Karpas-422 (cell line): ENCODE data around the gene CLTRN. TPM values are rescaled to one million over a fixed set of nuclear protein-coding genes. Genes with fewer than 3 reads are reported as not detected.

Experiments used
- DNase-seq: peaks from one replicate; pipeline ENCODE4 v3.0.0-alpha.2; 2015
- H2AFZ ChIP-seq: fragments of 200-600 bp; sonication (generic); 2 replicates; pipeline ENCODE4 v1.6.1; 2014; ENCODE audit warnings: antibody characterized with exemption, low read length, mixed read lengths
- H3K27ac ChIP-seq: fragments of 200-600 bp; sonication (generic); 2 replicates; pipeline ENCODE4 v1.5.1; 2014; ENCODE audit warnings: mild to moderate bottlenecking, low read length, moderate library complexity
- H3K27me3 ChIP-seq: fragments of 200-600 bp; sonication (generic); 2 replicates; pipeline ENCODE4 v1.6.1; 2014; ENCODE audit warnings: low read length, mixed read lengths
- H3K36me3 ChIP-seq: fragments of 200-600 bp; sonication (generic); 2 replicates; pipeline ENCODE4 v1.6.1; 2014; ENCODE audit warnings: low read length, mixed read lengths; ENCODE audit not compliant: insufficient read depth
- H3K4me1 ChIP-seq: fragments of 200-600 bp; sonication (generic); 2 replicates; pipeline ENCODE4 v1.6.1; 2014; ENCODE audit warnings: mild to moderate bottlenecking, low read length, mixed read lengths
- H3K4me2 ChIP-seq: fragments of 200-600 bp; sonication (generic); 2 replicates; pipeline ENCODE4 v1.6.1; 2014; ENCODE audit warnings: low read length, low read depth, mild to moderate bottlenecking; ENCODE audit not compliant: poor library complexity, severe bottlenecking
- H3K4me3 ChIP-seq: fragments of 200-600 bp; sonication (generic); 2 replicates; pipeline ENCODE4 v1.5.1; 2014; ENCODE audit warnings: mild to moderate bottlenecking, antibody characterized with exemption, low read length, mixed read lengths
- H3K79me2 ChIP-seq: fragments of 200-600 bp; sonication (generic); 2 replicates; pipeline ENCODE4 v1.6.1; 2014; ENCODE audit warnings: mild to moderate bottlenecking, low read length, mixed read lengths
- H3K9ac ChIP-seq: fragments of 200-600 bp; sonication (generic); 2 replicates; pipeline ENCODE4 v1.6.0; 2014; ENCODE audit warnings: low read length
- H3K9me2 ChIP-seq: fragments of 200-600 bp; sonication (generic), shearing (Covaris generic); replicated peaks from 2 replicates; pipeline ENCODE4 v1.6.0; 2014; ENCODE audit warnings: mild to moderate bottlenecking, low read length, moderate library complexity; ENCODE audit not compliant: insufficient read depth
- H3K9me3 ChIP-seq: fragments of 300-700, 200-600 bp; sonication (generic); 2 replicates; pipeline ENCODE4 v1.6.1; 2014; ENCODE audit warnings: low read length, mixed read lengths
- H4K20me1 ChIP-seq: fragments of 200-600 bp; sonication (generic); 2 replicates; pipeline ENCODE4 v1.6.1; 2014; ENCODE audit warnings: mild to moderate bottlenecking, antibody characterized with exemption, low read length, low read depth; ENCODE audit not compliant: insufficient read depth
- total RNA-seq: library from RNA; depleted of rRNA; stranded (reverse); fragments of >200 nt; shearing (Covaris generic); gene quantifications from 2 replicates; pipeline ENCODE4 v1.2.3, GENCODE V29; 2014; ENCODE audit warnings: low replicate concordance

Gene CLTRN
- total RNA-seq, 1 experiment from 2014 or later: 0.86 TPM

DNA sequence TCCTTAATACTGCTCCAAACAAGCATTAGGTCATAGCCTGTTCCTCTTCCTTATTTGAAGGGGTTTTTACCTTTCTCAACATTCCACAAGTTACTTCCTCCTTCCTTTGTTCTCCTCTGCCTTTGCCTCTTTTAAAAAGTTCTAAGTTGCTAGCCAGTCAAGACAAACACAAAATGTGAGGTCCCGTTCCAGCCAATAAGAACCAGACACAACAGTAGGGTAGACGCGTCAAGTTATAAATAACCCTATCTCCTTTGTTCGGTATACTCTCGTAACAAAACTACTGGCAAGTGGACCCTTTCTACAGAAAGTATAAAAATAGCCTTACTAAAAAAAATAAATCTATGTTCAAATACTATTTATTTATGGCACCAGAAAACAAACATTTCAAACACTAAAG lies 57.5 kb downstream of the CLTRN start:
- Histone ChIP-seq H3K79me2 (no peaks in the 10 kb centered on the region), H3K4me2 (no peak overlapping the region), H3K36me3 (no peaks in the 10 kb centered on the region), H3K9me3 (no peaks in the 10 kb centered on the region), H3K27me3 (no peaks in the 10 kb centered on the region), H2AFZ (no peak overlapping the region), H3K27ac (no peak overlapping the region), H3K9ac (no peak overlapping the region), H3K9me2 (no peaks in the 10 kb centered on the region), H4K20me1 (no peaks in the 10 kb centered on the region), H3K4me1 (no peaks in the 10 kb centered on the region), H3K4me3 (no peak overlapping the region)
- DNase-seq: no peak

GRCh38 chrX:15606136-15606535 lies 58.5 kb downstream of the CLTRN start:
- Histone ChIP-seq H3K79me2 (no peaks in the 10 kb centered on the region), H3K4me2 (no peak overlapping the region), H3K27ac (no peak overlapping the region), H3K4me3 (no peak overlapping the region), H3K4me1 (no peaks in the 10 kb centered on the region), H3K9ac (no peak overlapping the region), H2AFZ (no peak overlapping the region), H3K36me3 (no peaks in the 10 kb centered on the region), H4K20me1 (no peaks in the 10 kb centered on the region), H3K27me3 (no peaks in the 10 kb centered on the region), H3K9me3 (no peaks in the 10 kb centered on the region), H3K9me2 (no peaks in the 10 kb centered on the region)
- no peak for DNase-seq

DNA sequence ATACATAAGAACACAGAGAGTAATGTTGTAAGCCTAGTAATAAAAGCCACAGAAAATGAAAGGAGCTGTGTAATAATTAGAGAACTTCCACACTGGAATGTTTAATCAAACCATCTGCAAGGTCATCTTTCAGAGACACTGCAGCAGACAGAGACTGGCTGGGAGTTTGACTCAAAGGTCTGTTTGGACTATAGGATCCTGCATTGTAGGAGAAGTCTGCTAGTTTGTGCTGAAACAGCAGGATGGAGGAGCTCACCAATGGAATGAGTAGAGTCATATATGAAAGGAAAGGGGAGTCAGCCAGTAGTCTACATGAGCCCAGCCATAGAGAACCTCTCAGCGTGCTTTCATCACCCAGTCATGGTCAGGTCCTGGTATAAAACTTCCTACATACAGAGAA lies 59.4 kb downstream of the CLTRN start:
- no peak overlapping the region for H3K27ac ChIP-seq
- H3K4me1 ChIP-seq: no peaks in the 10 kb centered on the region
- H3K9ac ChIP-seq: no peak overlapping the region
- H3K27me3 ChIP-seq: no peaks in the 10 kb centered on the region
- no peak overlapping the region for H3K4me2 ChIP-seq
- no peak for DNase-seq
- no peaks in the 10 kb centered on the region for H3K9me2 ChIP-seq
- no peaks in the 10 kb centered on the region for H4K20me1 ChIP-seq
- H3K36me3 ChIP-seq: no peaks in the 10 kb centered on the region
- H3K4me3 ChIP-seq: no peak overlapping the region
- H3K79me2 ChIP-seq: no peaks in the 10 kb centered on the region
- no peak overlapping the region for H2AFZ ChIP-seq
- H3K9me3 ChIP-seq: no peaks in the 10 kb centered on the region

DNA sequence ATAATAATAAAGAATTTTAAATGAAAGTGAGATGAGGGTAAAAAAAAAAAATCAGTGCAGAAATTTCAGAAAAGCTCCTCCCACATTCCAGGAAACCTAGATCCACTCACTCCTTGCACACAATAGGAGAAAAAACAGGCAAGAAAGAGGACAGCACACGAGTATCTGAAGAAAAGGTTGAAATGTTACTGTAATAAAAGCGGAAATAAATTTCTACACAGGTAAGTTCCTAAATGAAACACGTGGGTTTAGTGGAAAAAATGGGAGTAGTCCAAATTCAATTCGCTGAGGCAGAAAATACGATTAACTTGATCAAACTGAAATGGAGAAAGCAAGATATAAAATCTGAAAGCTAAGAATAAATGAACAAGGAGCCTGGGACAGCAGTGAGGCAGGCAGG lies 61.8 kb downstream of the CLTRN start:
- no peak overlapping the region for H2AFZ ChIP-seq
- no peak for DNase-seq
- no peaks in the 10 kb centered on the region for H4K20me1 ChIP-seq
- H3K27ac ChIP-seq: no peak overlapping the region
- H3K27me3 ChIP-seq: no peaks in the 10 kb centered on the region
- no peaks in the 10 kb centered on the region for H3K9me2 ChIP-seq
- H3K4me2 ChIP-seq: no peak overlapping the region
- no peaks in the 10 kb centered on the region for H3K4me1 ChIP-seq
- no peaks in the 10 kb centered on the region for H3K79me2 ChIP-seq
- H3K36me3 ChIP-seq: no peaks in the 10 kb centered on the region
- no peak overlapping the region for H3K9ac ChIP-seq
- no peak overlapping the region for H3K4me3 ChIP-seq
- no peaks in the 10 kb centered on the region for H3K9me3 ChIP-seq

DNA sequence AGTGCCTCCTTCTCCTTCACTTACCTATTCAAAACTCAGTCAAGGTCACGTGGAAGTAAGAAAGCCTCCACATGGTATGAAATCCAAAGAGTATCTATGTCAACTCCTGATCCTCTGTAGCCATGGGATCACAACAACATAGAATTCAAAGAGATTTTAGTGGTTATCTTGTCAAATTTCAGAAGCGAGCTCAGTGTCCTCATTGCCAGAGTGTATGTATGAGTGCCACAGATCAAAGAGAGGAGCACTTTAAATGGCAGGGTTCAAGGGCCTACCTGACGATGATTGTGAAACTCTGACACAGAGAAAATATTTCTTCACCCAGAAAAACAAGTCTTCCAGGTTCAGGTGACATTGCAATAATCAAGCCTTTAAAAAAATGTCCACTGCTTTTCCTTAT lies 62.7 kb downstream of the CLTRN start:
- Histone ChIP-seq H3K36me3 (no peaks in the 10 kb centered on the region), H3K27me3 (no peaks in the 10 kb centered on the region), H3K9me3 (no peaks in the 10 kb centered on the region), H3K79me2 (no peaks in the 10 kb centered on the region), H3K9me2 (no peaks in the 10 kb centered on the region), H3K9ac (no peak overlapping the region), H3K4me1 (no peaks in the 10 kb centered on the region), H3K27ac (no peak overlapping the region), H3K4me3 (no peak overlapping the region), H4K20me1 (no peaks in the 10 kb centered on the region), H3K4me2 (no peak overlapping the region), H2AFZ (no peak overlapping the region)
- DNase-seq: no peak

DNA sequence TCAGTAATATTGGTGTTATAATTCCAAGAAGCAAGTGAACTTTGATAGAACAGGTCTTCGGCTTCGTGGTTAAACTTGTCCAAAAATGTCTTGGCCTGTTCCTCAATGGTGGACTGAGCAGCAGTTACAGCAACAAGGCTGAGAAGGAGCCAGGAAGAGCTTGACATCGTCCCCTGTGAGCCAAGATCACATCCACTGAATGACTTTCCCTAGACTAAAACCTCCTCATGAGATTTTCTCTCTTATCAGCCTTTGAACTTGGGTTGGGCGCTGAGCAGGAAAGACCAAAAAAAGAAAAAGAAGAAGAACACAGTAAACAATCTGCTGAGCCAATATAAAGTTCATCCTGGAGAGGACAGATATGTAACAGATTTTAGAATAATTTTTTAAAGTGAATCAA lies 63.9 kb downstream of the CLTRN start, which contains the start of gene ACE2:
Gene ACE2, minus strand, starts transcription at position 216 of the 400 bp plus-strand sequence. Its CDS starts 49 bp downstream, at position 167.
- H3K9ac ChIP-seq: no peak within 1 kb of the TSS
- no peaks in the 10 kb centered on the region for H3K36me3 ChIP-seq
- no peaks in the 10 kb centered on the region for H4K20me1 ChIP-seq
- H3K4me2 ChIP-seq: no peak within 1 kb of the TSS
- H3K4me1 ChIP-seq: no peaks in the 10 kb centered on the region
- H3K9me3 ChIP-seq: no peaks in the 10 kb centered on the region
- H2AFZ ChIP-seq: no peak within 1 kb of the TSS
- H3K27ac ChIP-seq: no peak within 1 kb of the TSS
- no peaks in the 10 kb centered on the region for H3K9me2 ChIP-seq
- no peaks in the 10 kb centered on the region for H3K27me3 ChIP-seq
- no peaks in the 10 kb centered on the region for H3K79me2 ChIP-seq
- no peak within 1 kb of the TSS for H3K4me3 ChIP-seq
- no peak for DNase-seq

DNA sequence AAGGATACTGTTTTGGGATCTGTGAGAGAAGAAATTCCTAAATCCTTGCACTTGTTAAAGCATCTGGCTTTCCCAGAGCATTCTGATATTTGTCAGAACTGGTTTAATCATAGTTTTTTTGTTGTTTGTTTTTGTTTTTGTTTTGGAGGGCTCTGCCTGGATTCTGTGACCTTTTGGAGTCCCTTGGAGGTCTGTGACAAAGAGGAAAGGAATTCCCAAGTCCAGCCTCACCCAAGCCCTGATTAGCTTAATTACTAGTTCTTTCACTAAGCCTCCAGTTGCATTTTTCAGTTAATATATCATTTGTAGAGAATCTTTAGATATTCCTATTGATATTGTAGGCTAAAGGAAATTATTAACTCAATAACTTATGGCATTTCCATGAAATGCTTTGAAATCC lies 64.6 kb downstream of the CLTRN start:
- Histone ChIP-seq H4K20me1 (no peaks in the 10 kb centered on the region), H3K9ac (no peak overlapping the region), H3K79me2 (no peaks in the 10 kb centered on the region), H2AFZ (no peak overlapping the region), H3K4me2 (no peak overlapping the region), H3K4me1 (no peaks in the 10 kb centered on the region), H3K9me2 (no peaks in the 10 kb centered on the region), H3K9me3 (no peaks in the 10 kb centered on the region), H3K4me3 (no peak overlapping the region), H3K27me3 (no peaks in the 10 kb centered on the region), H3K27ac (no peak overlapping the region), H3K36me3 (no peaks in the 10 kb centered on the region)
- no peak for DNase-seq

GRCh38 chrX:15599461-15599860 lies 65.1 kb downstream of the CLTRN start:
- H3K9me3 ChIP-seq: no peaks in the 10 kb centered on the region
- no peak overlapping the region for H3K4me2 ChIP-seq
- no peak overlapping the region for H2AFZ ChIP-seq
- H3K27me3 ChIP-seq: no peaks in the 10 kb centered on the region
- no peaks in the 10 kb centered on the region for H3K36me3 ChIP-seq
- no peaks in the 10 kb centered on the region for H4K20me1 ChIP-seq
- H3K4me1 ChIP-seq: no peaks in the 10 kb centered on the region
- H3K4me3 ChIP-seq: no peak overlapping the region
- H3K27ac ChIP-seq: no peak overlapping the region
- no peak for DNase-seq
- no peaks in the 10 kb centered on the region for H3K9me2 ChIP-seq
- no peak overlapping the region for H3K9ac ChIP-seq
- H3K79me2 ChIP-seq: no peaks in the 10 kb centered on the region

DNA sequence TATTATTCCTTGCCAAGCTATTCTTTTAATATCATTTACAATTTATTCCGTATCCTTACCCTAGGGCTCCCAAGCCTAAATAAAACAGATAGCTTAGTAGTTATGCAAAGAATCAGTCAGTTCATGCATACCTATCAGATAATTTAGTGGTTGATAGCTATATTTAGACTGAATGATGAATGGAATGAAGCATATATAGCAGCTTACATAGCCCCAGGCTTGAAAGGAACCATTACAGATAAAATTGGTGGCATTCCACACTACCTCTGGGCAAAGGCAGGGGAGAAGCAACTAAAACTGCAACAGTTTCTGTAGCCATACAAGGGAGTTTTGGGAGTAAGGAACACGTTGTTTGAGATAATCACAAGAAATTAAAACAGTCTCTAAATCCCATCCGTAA lies 66.6 kb downstream of the CLTRN start:
- Histone ChIP-seq H3K9ac (no peak overlapping the region), H3K27ac (no peak overlapping the region), H3K4me3 (no peak overlapping the region), H3K36me3 (no peaks in the 10 kb centered on the region), H3K4me1 (no peaks in the 10 kb centered on the region), H3K4me2 (no peak overlapping the region), H4K20me1 (no peaks in the 10 kb centered on the region), H3K79me2 (no peaks in the 10 kb centered on the region), H3K27me3 (no peaks in the 10 kb centered on the region), H2AFZ (no peak overlapping the region), H3K9me2 (no peaks in the 10 kb centered on the region), H3K9me3 (no peaks in the 10 kb centered on the region)
- no peak for DNase-seq
